ENCODE data around the gene GRID2. TPM values are rescaled to one million over a fixed set of nuclear protein-coding genes. Genes with fewer than 3 reads are reported as not detected.

Gene GRID2
- total RNA-seq, 1 donor, result not detected

DNA sequence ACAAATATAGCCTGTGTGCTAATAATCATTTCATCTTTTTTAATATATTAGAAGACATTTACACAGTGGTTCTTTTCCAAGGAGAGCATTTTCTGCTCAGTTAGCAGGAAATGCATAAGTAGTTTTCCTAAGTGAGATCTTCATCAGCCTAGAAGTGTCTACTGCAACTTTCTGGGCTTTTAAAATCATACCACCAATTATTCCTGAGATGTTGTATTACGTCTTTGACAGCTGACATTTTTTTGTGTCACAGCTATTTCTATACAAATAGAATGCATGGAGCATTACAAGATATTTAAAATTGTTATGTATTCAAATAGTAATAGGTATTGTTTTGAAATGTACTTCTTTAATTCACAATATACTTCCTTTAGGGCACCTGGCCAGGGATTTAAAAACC, 158.0 kb downstream of the GRID2 start:
- no peak overlapping the region for H3K4me3 ChIP-seq (ENCODE audit: insufficient read depth, low read length)
- H3K79me2 ChIP-seq (ENCODE audit: insufficient read depth, low read length), result no peaks in the 10 kb centered on the region
- no peak overlapping the region for H2AFZ ChIP-seq (ENCODE audit: low read length)
- no peaks in the 10 kb centered on the region for H4K20me1 ChIP-seq (ENCODE audit: insufficient read depth, low read length)
- no peaks in the 10 kb centered on the region for H3K36me3 ChIP-seq (ENCODE audit: insufficient read depth, low read length)
- no peaks in the 10 kb centered on the region for H3K27me3 ChIP-seq (ENCODE audit: insufficient read depth, low read length)
- H3K4me2 ChIP-seq (ENCODE audit: insufficient read depth, low read length), result no peak overlapping the region
- no peak overlapping the region for H3K27ac ChIP-seq (ENCODE audit: low read depth, low read length)
- no peaks in the 10 kb centered on the region for H3K9me3 ChIP-seq (ENCODE audit: low read depth, low read length)
- TF ChIP-seq CTCF (IDR thresholded peaks at IDR 0.05; ENCODE audit: extremely low read depth, low read depth, low read length), result no peak
- DNase-seq (ENCODE audit: insufficient read length, low spot score, missing footprints), result no peak
- H3K4me1 ChIP-seq (ENCODE audit: insufficient read depth, low read length), result no peaks in the 10 kb centered on the region

DNA sequence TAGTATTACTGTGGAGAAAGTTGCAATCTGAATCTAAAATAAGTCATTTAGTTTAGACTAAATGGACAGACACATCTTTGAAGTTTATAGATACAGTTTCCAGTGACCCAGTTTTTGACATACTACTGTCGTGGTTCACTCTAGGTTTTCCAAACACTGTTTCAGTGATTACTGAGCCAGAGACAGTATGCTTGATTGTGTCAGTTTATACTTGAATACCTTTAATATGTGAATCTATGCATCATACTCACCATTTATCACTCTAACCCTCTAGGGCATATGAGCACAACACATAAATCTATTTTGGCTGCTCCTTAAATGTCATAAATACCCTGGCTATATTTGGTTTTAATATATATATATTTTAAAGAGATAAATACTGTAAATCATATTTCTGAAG, 173.5 kb downstream of the GRID2 start:
- Histone ChIP-seq H3K4me1 (ENCODE audit: insufficient read depth, low read length) (no peaks in the 10 kb centered on the region), H3K27me3 (ENCODE audit: insufficient read depth, low read length) (no peaks in the 10 kb centered on the region), H3K4me3 (ENCODE audit: insufficient read depth, low read length) (no peak overlapping the region), H3K9me3 (ENCODE audit: low read depth, low read length) (peaks cover 2% of the 10 kb centered on the region), H3K27ac (ENCODE audit: low read depth, low read length) (no peak overlapping the region), H3K36me3 (ENCODE audit: insufficient read depth, low read length) (no peaks in the 10 kb centered on the region), H2AFZ (ENCODE audit: low read length) (no peak overlapping the region), H3K4me2 (ENCODE audit: insufficient read depth, low read length) (no peak overlapping the region), H3K79me2 (ENCODE audit: insufficient read depth, low read length) (no peaks in the 10 kb centered on the region), H4K20me1 (ENCODE audit: insufficient read depth, low read length) (no peaks in the 10 kb centered on the region)
- TF ChIP-seq CTCF (IDR thresholded peaks at IDR 0.05; ENCODE audit: extremely low read depth, low read depth, low read length), result no peak
- no peak for DNase-seq (ENCODE audit: insufficient read length, low spot score, missing footprints)

- H4K20me1 ChIP-seq (ENCODE audit: insufficient read depth, low read length), result no peaks in the 10 kb centered on the region
- H3K36me3 ChIP-seq (ENCODE audit: insufficient read depth, low read length), result no peaks in the 10 kb centered on the region
- H3K27ac ChIP-seq (ENCODE audit: low read depth, low read length), result no peak overlapping the region
- H2AFZ ChIP-seq (ENCODE audit: low read length), result no peak overlapping the region
- no peaks in the 10 kb centered on the region for H3K4me1 ChIP-seq (ENCODE audit: insufficient read depth, low read length)
- no peaks in the 10 kb centered on the region for H3K79me2 ChIP-seq (ENCODE audit: insufficient read depth, low read length)
- H3K27me3 ChIP-seq (ENCODE audit: insufficient read depth, low read length), result no peaks in the 10 kb centered on the region
- TF ChIP-seq CTCF (IDR thresholded peaks at IDR 0.05; ENCODE audit: extremely low read depth, low read depth, low read length), result no peak
- DNase-seq (ENCODE audit: insufficient read length, low spot score, missing footprints), result no peak
- H3K4me2 ChIP-seq (ENCODE audit: insufficient read depth, low read length), result no peak overlapping the region
- H3K4me3 ChIP-seq (ENCODE audit: insufficient read depth, low read length), result no peak overlapping the region
- H3K9me3 ChIP-seq (ENCODE audit: low read depth, low read length), result peaks cover 2% of the 10 kb centered on the region
Observed at GRCh38 chr4:92483341-92483740, 179.6 kb downstream of the GRID2 start.

- H3K27ac ChIP-seq (ENCODE audit: low read depth, low read length), result no peak overlapping the region
Observed at GRCh38 chr4:92488496-92488895, 184.7 kb downstream of the GRID2 start.

More at GRCh38 chr4:92488496-92488895, 184.7 kb downstream of the GRID2 start:
- H3K4me3 ChIP-seq (ENCODE audit: insufficient read depth, low read length), result no peak overlapping the region
- no peaks in the 10 kb centered on the region for H3K79me2 ChIP-seq (ENCODE audit: insufficient read depth, low read length)
- H3K36me3 ChIP-seq (ENCODE audit: insufficient read depth, low read length), result no peaks in the 10 kb centered on the region
- no peak for TF ChIP-seq CTCF (IDR thresholded peaks at IDR 0.05; ENCODE audit: extremely low read depth, low read depth, low read length)
- H4K20me1 ChIP-seq (ENCODE audit: insufficient read depth, low read length), result no peaks in the 10 kb centered on the region
- H3K9me3 ChIP-seq (ENCODE audit: low read depth, low read length), result no peaks in the 10 kb centered on the region
- no peaks in the 10 kb centered on the region for H3K27me3 ChIP-seq (ENCODE audit: insufficient read depth, low read length)
- no peak for DNase-seq (ENCODE audit: insufficient read length, low spot score, missing footprints)
- H3K4me1 ChIP-seq (ENCODE audit: insufficient read depth, low read length), result no peaks in the 10 kb centered on the region
- no peak overlapping the region for H2AFZ ChIP-seq (ENCODE audit: low read length)
- H3K4me2 ChIP-seq (ENCODE audit: insufficient read depth, low read length), result no peak overlapping the region
